ENCODE measurements around the gene MAPK8IP1.

The MAPK8IP1 gene

DNA sequence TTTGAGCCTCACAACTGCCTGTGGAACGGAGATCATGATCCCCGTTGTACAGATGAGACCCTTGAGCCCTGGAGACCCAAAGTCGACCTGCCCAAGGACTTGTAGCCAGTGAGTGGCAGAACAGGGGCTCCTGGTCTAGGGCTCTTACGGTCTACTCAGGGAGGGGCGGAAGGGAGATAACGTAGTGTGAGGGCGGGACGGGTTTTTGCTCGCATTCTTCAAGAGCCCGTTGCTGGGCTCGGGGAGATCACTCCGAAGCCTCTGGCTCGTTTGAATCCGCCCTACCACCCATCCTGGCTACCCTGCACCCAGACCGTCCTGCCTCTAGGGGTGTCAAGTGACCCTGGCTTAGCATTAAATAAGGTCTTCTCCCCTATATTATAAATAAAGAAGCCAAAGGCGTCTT lies 37.5 kb upstream of the MAPK8IP1 start:
- H2AK5ac ChIP-seq (ENCODE audit: low read length, severe bottlenecking): no peak overlapping the region
- H3K4ac ChIP-seq (ENCODE audit: low read depth in 1 of 2, low read length in 2 of 2): peak overlapping the region; percentile 62 to 66
- peak overlapping the region; percentile 78 for H2BK120ac ChIP-seq (ENCODE audit: low read depth, low read length)
- DNase-seq: peak; percentile 79
- H3K18ac ChIP-seq (ENCODE audit: low read depth in 1 of 2, low read length in 2 of 2): peak overlapping the region; percentile 88 to 92
- H4K8ac ChIP-seq (ENCODE audit: low read length): peak overlapping the region; percentile 66
- peaks cover 0 to 4% of the 10 kb centered on the region in 2 experiments for H3K27me3 ChIP-seq (ENCODE audit: control insufficient read depth in 1 of 2, insufficient read depth in 1 of 2, low read length in 2 of 2)
- H3K23ac ChIP-seq (ENCODE audit: low read length in 2 of 2): peak overlapping the region in 1 of 2 experiments; percentile 2
- peaks cover 7% of the 10 kb centered on the region for H3K4me1 ChIP-seq (ENCODE audit: control insufficient read depth, insufficient read depth, low read depth, low read length)
- peak overlapping the region; percentile 74 for H2AFZ ChIP-seq (ENCODE audit: low read depth, low read length)
- H3K9me3 ChIP-seq (ENCODE audit: control insufficient read depth, low read length): no peaks in the 10 kb centered on the region
- no peak overlapping the region for H4K91ac ChIP-seq (ENCODE audit: low read length)
- peaks cover 19% of the 10 kb centered on the region for H3K79me1 ChIP-seq (replicated peaks; ENCODE audit: low read length, poor library complexity, severe bottlenecking)
- peak overlapping the region; percentile 97 for H3K9ac ChIP-seq (ENCODE audit: low read length)
- no peaks in the 10 kb centered on the region for H3K36me3 ChIP-seq (ENCODE audit: control insufficient read depth in 1 of 2, insufficient read depth in 2 of 2, low read depth in 1 of 2, low read length in 2 of 2)
- H3K14ac ChIP-seq (ENCODE audit: low read length in 2 of 2): peak overlapping the region in 1 of 2 experiments; percentile 86
- H3K4me2 ChIP-seq (ENCODE audit: low read length, poor library complexity, severe bottlenecking): peak overlapping the region; percentile 87
- peak overlapping the region; percentile 30 for H3K27ac ChIP-seq (ENCODE audit: low read length, poor library complexity, severe bottlenecking)
- 2% methylated on average over 15 of the region's 16 CpGs for WGBS
- no peak overlapping the region for H2BK12ac ChIP-seq (ENCODE audit: low read length in 2 of 2)
- peak overlapping the region; percentile 93 to 96 for H3K4me3 ChIP-seq (ENCODE audit: insufficient read depth in 1 of 2, low read depth in 1 of 2, low read length in 2 of 2)
- no peak overlapping the region for H2BK15ac ChIP-seq (ENCODE audit: low read depth, poor library complexity, severe bottlenecking)
- H2BK5ac ChIP-seq (ENCODE audit: low read depth, low read length, poor library complexity, severe bottlenecking): no peak overlapping the region

DNA sequence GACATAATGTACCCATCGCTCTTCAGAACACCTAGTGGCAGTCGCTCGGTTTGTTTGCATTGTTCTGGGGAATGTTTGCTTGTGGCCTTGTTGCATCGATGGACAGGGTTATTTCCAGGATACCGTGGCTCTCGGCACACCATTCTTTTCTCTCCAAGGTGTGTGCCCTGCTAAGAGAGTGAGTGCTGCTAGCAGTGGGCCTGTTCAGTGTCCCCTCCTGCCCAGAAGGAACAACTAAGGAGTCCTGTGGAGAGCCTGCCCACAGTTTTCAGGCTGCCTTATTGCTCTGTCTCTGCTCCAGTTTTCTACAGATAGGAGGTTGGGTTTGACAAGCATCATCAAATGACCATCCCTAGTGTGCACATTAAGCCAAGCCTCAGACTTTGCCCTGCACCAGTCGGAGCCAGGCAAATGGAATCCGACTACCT lies 36.8 kb upstream of the MAPK8IP1 start:
- no peaks in the 10 kb centered on the region for H3K9me3 ChIP-seq (ENCODE audit: control insufficient read depth, low read length)
- H3K14ac ChIP-seq (ENCODE audit: low read length in 2 of 2): no peak overlapping the region
- no peak overlapping the region for H2BK12ac ChIP-seq (ENCODE audit: low read length in 2 of 2)
- peak overlapping the region in 1 of 2 experiments; percentile 93 for H3K4me3 ChIP-seq (ENCODE audit: insufficient read depth in 1 of 2, low read depth in 1 of 2, low read length in 2 of 2)
- H3K36me3 ChIP-seq (ENCODE audit: control insufficient read depth in 1 of 2, insufficient read depth in 2 of 2, low read depth in 1 of 2, low read length in 2 of 2): peaks cover 0 to 2% of the 10 kb centered on the region in 2 experiments
- H3K18ac ChIP-seq (ENCODE audit: low read depth in 1 of 2, low read length in 2 of 2): no peak overlapping the region
- no peak overlapping the region for H2BK5ac ChIP-seq (ENCODE audit: low read depth, low read length, poor library complexity, severe bottlenecking)
- peaks cover 23% of the 10 kb centered on the region for H3K79me1 ChIP-seq (replicated peaks; ENCODE audit: low read length, poor library complexity, severe bottlenecking)
- H4K91ac ChIP-seq (ENCODE audit: low read length): no peak overlapping the region
- H2AFZ ChIP-seq (ENCODE audit: low read depth, low read length): no peak overlapping the region
- peak overlapping the region; percentile 87 for H3K4me2 ChIP-seq (ENCODE audit: low read length, poor library complexity, severe bottlenecking)
- 91% methylated on average over 6 of the region's 8 CpGs for WGBS
- H3K9ac ChIP-seq (ENCODE audit: low read length): peak overlapping the region; percentile 97
- no peak overlapping the region for H2AK5ac ChIP-seq (ENCODE audit: low read length, severe bottlenecking)
- H3K4ac ChIP-seq (ENCODE audit: low read depth in 1 of 2, low read length in 2 of 2): no peak overlapping the region
- no peak for DNase-seq
- no peak overlapping the region for H2BK120ac ChIP-seq (ENCODE audit: low read depth, low read length)
- no peak overlapping the region for H3K27ac ChIP-seq (ENCODE audit: low read length, poor library complexity, severe bottlenecking)
- peaks cover 7% of the 10 kb centered on the region for H3K4me1 ChIP-seq (ENCODE audit: control insufficient read depth, insufficient read depth, low read depth, low read length)
- no peak overlapping the region for H4K8ac ChIP-seq (ENCODE audit: low read length)
- no peak overlapping the region for H2BK15ac ChIP-seq (ENCODE audit: low read depth, poor library complexity, severe bottlenecking)
- H3K27me3 ChIP-seq (ENCODE audit: control insufficient read depth in 1 of 2, insufficient read depth in 1 of 2, low read length in 2 of 2): peaks cover 0 to 4% of the 10 kb centered on the region in 2 experiments
- peak overlapping the region in 1 of 2 experiments; percentile 23 for H3K23ac ChIP-seq (ENCODE audit: low read length in 2 of 2)

DNA sequence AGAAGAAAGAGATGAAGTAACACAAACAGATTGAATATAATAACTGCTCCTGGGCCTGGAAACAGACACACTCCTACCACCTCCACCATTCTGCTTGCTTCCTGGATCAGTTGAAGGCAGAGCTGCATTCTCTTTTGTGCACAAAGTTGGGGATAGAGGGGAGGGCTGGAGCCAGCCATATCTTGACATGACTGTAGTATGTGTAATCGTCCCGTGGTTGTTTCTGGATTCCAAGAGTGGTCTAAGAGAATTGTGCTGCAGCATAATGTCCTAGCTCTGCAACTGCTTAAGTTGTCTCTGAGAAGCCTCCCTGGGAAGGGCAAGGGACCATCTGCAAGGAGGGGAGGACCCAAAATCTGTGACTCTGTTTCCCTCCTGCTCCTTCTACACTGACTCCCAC lies 35.0 kb upstream of the MAPK8IP1 start:
- no peak overlapping the region for H3K4me2 ChIP-seq (ENCODE audit: low read length, poor library complexity, severe bottlenecking)
- H3K9me3 ChIP-seq (ENCODE audit: control insufficient read depth, low read length): no peaks in the 10 kb centered on the region
- no peak overlapping the region for H2BK120ac ChIP-seq (ENCODE audit: low read depth, low read length)
- H3K23ac ChIP-seq (ENCODE audit: low read length in 2 of 2): no peak overlapping the region
- H3K79me1 ChIP-seq (replicated peaks; ENCODE audit: low read length, poor library complexity, severe bottlenecking): peaks cover 34% of the 10 kb centered on the region
- H3K36me3 ChIP-seq (ENCODE audit: control insufficient read depth in 1 of 2, insufficient read depth in 2 of 2, low read depth in 1 of 2, low read length in 2 of 2): peaks cover 0 to 5% of the 10 kb centered on the region in 2 experiments
- H3K4me3 ChIP-seq (ENCODE audit: insufficient read depth in 1 of 2, low read depth in 1 of 2, low read length in 2 of 2): no peak overlapping the region
- H2BK5ac ChIP-seq (ENCODE audit: low read depth, low read length, poor library complexity, severe bottlenecking): no peak overlapping the region
- no peak overlapping the region for H3K27ac ChIP-seq (ENCODE audit: low read length, poor library complexity, severe bottlenecking)
- no peak overlapping the region for H3K4ac ChIP-seq (ENCODE audit: low read depth in 1 of 2, low read length in 2 of 2)
- peaks cover 0 to under 1% of the 10 kb centered on the region in 2 experiments for H3K27me3 ChIP-seq (ENCODE audit: control insufficient read depth in 1 of 2, insufficient read depth in 1 of 2, low read length in 2 of 2)
- no peak overlapping the region for H2AK5ac ChIP-seq (ENCODE audit: low read length, severe bottlenecking)
- peak; percentile 54 for DNase-seq
- peak overlapping the region; percentile 31 for H3K9ac ChIP-seq (ENCODE audit: low read length)
- 66% methylated on average over 2 of the region's 2 CpGs for WGBS
- no peak overlapping the region for H4K8ac ChIP-seq (ENCODE audit: low read length)
- no peak overlapping the region for H2BK15ac ChIP-seq (ENCODE audit: low read depth, poor library complexity, severe bottlenecking)
- no peak overlapping the region for H2AFZ ChIP-seq (ENCODE audit: low read depth, low read length)
- no peak overlapping the region for H3K14ac ChIP-seq (ENCODE audit: low read length in 2 of 2)
- no peak overlapping the region for H4K91ac ChIP-seq (ENCODE audit: low read length)
- H3K4me1 ChIP-seq (ENCODE audit: control insufficient read depth, insufficient read depth, low read depth, low read length): peaks cover 7% of the 10 kb centered on the region
- H3K18ac ChIP-seq (ENCODE audit: low read depth in 1 of 2, low read length in 2 of 2): no peak overlapping the region
- no peak overlapping the region for H2BK12ac ChIP-seq (ENCODE audit: low read length in 2 of 2)

DNA sequence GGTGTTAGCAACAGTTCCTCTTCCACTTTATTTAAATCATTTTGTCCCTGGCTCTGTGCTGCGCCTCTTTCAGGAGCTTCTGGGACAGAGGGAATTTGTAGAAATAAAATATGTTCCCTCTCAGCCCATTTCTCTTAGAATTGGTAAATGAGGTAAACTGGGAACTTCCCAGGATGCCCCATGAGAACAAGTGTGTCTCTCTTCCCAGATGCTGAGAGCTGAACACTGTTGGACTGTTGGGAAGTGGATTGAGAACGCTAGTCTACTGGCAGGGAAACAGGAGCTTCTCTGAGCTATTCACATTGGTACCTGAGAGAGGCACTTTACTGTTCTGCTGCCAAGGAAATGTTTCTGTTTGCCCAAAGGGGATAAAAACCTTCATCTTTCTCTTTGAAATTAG lies 34.2 kb upstream of the MAPK8IP1 start:
- H3K27me3 ChIP-seq (ENCODE audit: control insufficient read depth in 1 of 2, insufficient read depth in 1 of 2, low read length in 2 of 2): no peaks in the 10 kb centered on the region
- no peak overlapping the region for H3K14ac ChIP-seq (ENCODE audit: low read length in 2 of 2)
- no peak overlapping the region for H2AK5ac ChIP-seq (ENCODE audit: low read length, severe bottlenecking)
- no peak overlapping the region for H3K23ac ChIP-seq (ENCODE audit: low read length in 2 of 2)
- no peak overlapping the region for H2BK5ac ChIP-seq (ENCODE audit: low read depth, low read length, poor library complexity, severe bottlenecking)
- no peak overlapping the region for H2BK120ac ChIP-seq (ENCODE audit: low read depth, low read length)
- H3K4me1 ChIP-seq (ENCODE audit: control insufficient read depth, insufficient read depth, low read depth, low read length): peaks cover 9% of the 10 kb centered on the region
- 92% methylated on average over 1 of the region's 2 CpGs for WGBS
- peak; percentile 23 for DNase-seq
- no peak overlapping the region for H4K8ac ChIP-seq (ENCODE audit: low read length)
- H3K4me3 ChIP-seq (ENCODE audit: insufficient read depth in 1 of 2, low read depth in 1 of 2, low read length in 2 of 2): no peak overlapping the region
- H3K27ac ChIP-seq (ENCODE audit: low read length, poor library complexity, severe bottlenecking): no peak overlapping the region
- no peak overlapping the region for H2BK15ac ChIP-seq (ENCODE audit: low read depth, poor library complexity, severe bottlenecking)
- no peak overlapping the region for H2BK12ac ChIP-seq (ENCODE audit: low read length in 2 of 2)
- peaks cover 39% of the 10 kb centered on the region for H3K79me1 ChIP-seq (replicated peaks; ENCODE audit: low read length, poor library complexity, severe bottlenecking)
- no peak overlapping the region for H4K91ac ChIP-seq (ENCODE audit: low read length)
- H3K18ac ChIP-seq (ENCODE audit: low read depth in 1 of 2, low read length in 2 of 2): no peak overlapping the region
- H3K4ac ChIP-seq (ENCODE audit: low read depth in 1 of 2, low read length in 2 of 2): no peak overlapping the region
- no peak overlapping the region for H3K4me2 ChIP-seq (ENCODE audit: low read length, poor library complexity, severe bottlenecking)
- no peak overlapping the region for H2AFZ ChIP-seq (ENCODE audit: low read depth, low read length)
- no peaks in the 10 kb centered on the region for H3K9me3 ChIP-seq (ENCODE audit: control insufficient read depth, low read length)
- peaks cover 0 to 8% of the 10 kb centered on the region in 2 experiments for H3K36me3 ChIP-seq (ENCODE audit: control insufficient read depth in 1 of 2, insufficient read depth in 2 of 2, low read depth in 1 of 2, low read length in 2 of 2)
- H3K9ac ChIP-seq (ENCODE audit: low read length): peak overlapping the region; percentile 31
